ENCODE results near the gene MYO6.

- TF ChIP-seq EZH2phosphoT487 (IDR thresholded peaks at IDR 0.05; ENCODE audit: borderline replicate concordance, low read depth, low read length) = no peak
- TF ChIP-seq CTCF (conservative IDR thresholded peaks at IDR 0.05; ENCODE audit: low read length) = no peak
Observed at GRCh38 chr6:75853806-75854205, 104.8 kb downstream of the MYO6 start.

Data from OCI-LY7 (cell line).